GM21515 (cell line): ENCODE data around the gene MFN2.
"Not testable (repeated sequence)": the region's sequence is repeated elsewhere in the genome, so short reads cannot be mapped to it uniquely, and the experiment has no call there.

Experiments used
- ATAC-seq: cut with Tn5 transposase; IDR thresholded peaks from one replicate; pipeline ENCODE4 v1.9.1; 2021; ENCODE audit not compliant: unreplicated experiment

Gene MFN2

GRCh38 chr1:11997081-11997850, 17.0 kb downstream of the MFN2 start:
- no peak for ATAC-seq

GRCh38 chr1:11998636-11999035, 18.4 kb downstream of the MFN2 start:
- no peak for ATAC-seq

- ATAC-seq, result no peak
Observed at GRCh38 chr1:11999236-11999635, 19.0 kb downstream of the MFN2 start.

- no peak for ATAC-seq
Observed at GRCh38 chr1:12001249-12001917, 21.1 kb downstream of the MFN2 start.

DNA sequence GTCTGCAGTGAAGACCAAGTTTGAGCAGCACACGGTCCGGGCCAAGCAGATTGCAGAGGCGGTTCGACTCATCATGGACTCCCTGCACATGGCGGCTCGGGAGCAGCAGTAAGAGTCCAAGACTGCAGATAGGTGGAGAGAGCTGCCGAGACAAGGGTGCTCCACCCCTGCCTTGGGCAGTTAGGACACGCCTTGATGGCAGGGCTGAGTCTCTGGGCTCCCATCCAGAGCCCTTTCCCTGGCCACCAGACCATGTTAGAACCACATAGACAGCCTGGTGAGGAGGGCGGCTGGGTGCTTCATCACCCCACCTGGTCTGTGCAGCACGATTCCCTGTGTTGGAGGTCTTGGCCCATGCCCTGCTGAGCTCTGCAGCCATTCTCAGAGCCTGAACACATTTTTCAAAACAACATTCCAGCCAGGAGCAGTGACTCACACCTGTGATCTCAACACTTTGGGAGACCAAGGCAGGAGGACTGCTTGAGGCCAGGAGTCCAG, 21.8 kb downstream of the MFN2 start:
- ATAC-seq, result no peak

DNA sequence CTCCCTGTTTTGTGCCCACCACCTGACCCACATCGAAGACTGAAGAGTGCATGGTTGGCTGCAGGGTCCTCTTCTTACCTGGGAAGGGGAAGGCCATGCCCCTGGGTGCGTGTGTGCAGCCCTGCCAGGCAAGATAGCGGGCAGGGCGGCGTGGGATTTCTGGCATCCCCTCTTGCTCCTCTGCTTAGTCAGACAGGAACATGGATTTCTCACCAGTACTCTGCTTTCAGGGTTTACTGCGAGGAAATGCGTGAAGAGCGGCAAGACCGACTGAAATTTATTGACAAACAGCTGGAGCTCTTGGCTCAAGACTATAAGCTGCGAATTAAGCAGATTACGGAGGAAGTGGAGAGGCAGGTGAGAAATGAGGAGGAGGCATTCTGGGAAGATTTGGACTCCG, 23.5 kb downstream of the MFN2 start:
- ATAC-seq, result no peak

DNA sequence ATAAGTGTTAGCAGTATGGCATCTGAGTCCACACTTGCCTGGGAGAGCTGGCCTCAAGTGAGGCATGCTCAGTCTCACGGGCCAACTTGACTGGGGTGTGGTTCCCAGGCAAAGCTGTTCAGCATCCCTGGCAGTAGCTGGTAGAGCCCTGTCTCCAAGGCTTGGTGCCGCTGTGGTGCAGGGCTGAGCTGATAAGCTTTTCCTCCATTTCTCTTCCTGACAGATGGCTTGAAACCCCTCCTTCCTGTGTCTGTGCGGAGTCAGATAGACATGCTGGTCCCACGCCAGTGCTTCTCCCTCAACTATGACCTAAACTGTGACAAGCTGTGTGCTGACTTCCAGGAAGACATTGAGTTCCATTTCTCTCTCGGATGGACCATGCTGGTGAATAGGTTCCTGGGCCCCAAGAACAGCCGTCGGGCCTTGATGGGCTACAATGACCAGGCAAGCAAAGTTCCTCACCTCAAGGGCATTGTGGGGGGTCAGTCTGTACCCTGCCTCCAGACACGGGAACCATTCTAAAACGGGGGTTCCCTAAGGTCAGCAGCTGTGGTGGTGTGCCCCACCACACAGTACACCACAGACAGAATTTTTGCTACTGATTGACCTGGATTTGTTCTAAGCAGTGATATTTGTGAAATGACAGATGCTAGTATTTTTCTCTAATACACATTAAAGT, 25.4 kb downstream of the MFN2 start:
- no peak for ATAC-seq

DNA sequence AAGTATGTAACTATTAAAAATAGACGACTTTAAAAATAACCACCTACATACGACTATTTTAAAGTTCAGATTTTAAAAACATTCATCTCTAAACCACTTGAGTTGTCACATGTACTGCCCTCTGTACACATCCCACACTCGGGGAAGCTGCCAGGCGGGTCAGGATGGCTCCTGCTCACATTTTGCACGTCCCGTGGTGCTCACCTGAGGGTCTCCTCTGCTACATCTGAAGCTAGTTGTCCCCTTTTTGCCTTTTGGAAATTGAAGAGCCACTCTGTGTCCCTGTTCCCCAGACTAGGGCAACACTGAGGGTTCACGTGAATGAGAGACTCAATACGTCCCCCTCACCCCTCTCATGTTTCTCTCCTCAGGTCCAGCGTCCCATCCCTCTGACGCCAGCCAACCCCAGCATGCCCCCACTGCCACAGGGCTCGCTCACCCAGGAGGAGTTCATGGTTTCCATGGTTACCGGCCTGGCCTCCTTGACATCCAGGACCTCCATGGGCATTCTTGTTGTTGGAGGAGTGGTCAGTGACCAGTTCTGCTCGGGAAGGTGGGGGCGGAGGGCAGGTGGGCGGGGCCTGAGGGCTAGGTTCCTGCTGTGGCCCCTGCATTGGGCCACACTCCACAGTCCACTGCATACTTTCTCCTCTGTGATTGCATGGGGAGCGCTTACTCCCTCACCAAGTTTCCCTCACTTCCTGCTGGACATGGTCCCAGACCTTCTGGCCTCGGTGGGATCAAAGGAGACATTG, 26.1 kb downstream of the MFN2 start:
- ATAC-seq, result no peak

GRCh38 chr1:12007204-12007603, 27.0 kb downstream of the MFN2 start:
- ATAC-seq, result no peak

GRCh38 chr1:12008355-12008754, 28.1 kb downstream of the MFN2 start:
- not testable (repeated sequence) for ATAC-seq

GRCh38 chr1:12009318-12009947, 29.2 kb downstream of the MFN2 start:
- ATAC-seq, result no peak

GRCh38 chr1:12010746-12011570, 30.7 kb downstream of the MFN2 start:
- no peak for ATAC-seq

- no peak for ATAC-seq
Observed at GRCh38 chr1:12011998-12012397, 31.8 kb downstream of the MFN2 start.

GRCh38 chr1:12012560-12013316, 32.5 kb downstream of the MFN2 start:
- ATAC-seq, result no peak

DNA sequence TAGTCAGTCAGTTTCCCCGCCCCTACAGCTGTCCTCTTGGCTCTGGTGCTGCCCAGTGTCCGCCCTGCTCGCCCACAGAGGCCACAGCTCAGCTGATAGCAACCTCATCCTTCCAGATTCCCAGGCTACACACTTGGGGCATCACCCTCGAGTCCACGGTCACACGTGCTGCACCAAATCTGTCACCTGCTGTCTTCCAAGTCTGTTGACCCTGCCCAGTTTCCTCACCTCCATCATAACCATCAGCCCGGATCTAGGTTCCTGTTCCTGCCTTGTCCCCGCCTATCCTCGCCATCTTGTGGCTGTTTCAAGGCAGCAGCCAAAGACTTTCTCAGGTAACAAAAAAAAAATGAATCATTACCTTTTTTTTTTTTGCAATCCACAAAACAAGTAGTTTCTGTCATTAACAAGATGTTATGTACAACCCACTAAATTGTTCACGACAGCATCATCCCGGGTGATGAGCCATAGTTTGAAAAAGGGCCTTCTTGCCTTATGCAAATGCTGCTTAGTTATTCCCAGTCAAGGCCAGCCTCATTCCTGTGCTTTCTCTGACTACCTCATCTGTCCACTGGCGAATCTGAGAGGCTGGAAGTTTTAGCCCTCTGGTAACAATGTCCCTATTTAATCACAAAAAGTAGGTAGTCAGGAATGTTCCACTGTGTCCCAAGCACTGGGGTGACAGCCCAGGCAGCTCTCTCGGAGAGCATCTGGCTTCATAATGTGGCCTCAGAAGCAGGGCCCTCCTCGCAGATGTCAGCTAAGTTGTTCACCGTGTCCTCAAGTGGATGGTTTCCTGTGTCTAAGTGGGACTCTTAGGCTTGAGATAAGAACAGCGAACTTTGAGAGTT, 34.1 kb downstream of the MFN2 start:
- no peak for ATAC-seq

- ATAC-seq, result no peak
Observed at GRCh38 chr1:12015001-12015491, 34.8 kb downstream of the MFN2 start.

DNA sequence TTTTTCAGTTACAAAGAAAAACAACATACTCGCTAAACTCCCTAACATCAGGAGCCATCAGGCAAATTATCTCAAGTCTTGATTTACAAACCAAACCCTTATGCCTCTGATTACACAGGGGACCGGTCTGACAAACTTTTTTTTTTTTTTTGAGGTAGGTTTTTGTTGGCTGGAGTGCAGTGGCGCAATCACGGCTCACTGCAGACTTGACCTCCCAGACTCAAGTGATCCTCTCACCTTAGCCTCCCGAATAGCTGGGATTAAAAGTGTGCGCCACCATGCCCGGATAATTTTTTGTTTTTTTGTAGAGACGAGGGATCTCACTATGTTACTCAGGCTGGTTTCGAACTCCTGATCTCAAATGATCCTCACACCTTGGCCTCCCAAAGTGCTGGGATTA, 35.3 kb downstream of the MFN2 start:
- no peak for ATAC-seq

GRCh38 chr1:12016182-12016581, 35.9 kb downstream of the MFN2 start:
- no peak for ATAC-seq
